Natural killer cell (primary cell): ENCODE results near the gene CXCL17. TPM values are rescaled to one million over a fixed set of nuclear protein-coding genes. Genes with fewer than 3 reads are reported as not detected.
"Not testable (repeated sequence)": the region's sequence is repeated elsewhere in the genome, so short reads cannot be mapped to it uniquely, and the experiment has no call there.

Experiments used
- ATAC-seq, 3 donors: fragments of 150-1000 bp in 2 of 3; fragments of 200-7000 bp in 1 of 3; cut with Tn5 transposase; 1 replicate in 1 of 3; 2 replicates in 2 of 3; pipeline ENCODE4 v1.10.0; 2021; ENCODE audit warnings: mild to moderate bottlenecking in 2 of 3, moderate library complexity in 2 of 3
- DNase-seq, 2 donors: peaks; one replicate each; pipeline versions ENCODE4 v3.0.0 to v3.0.0-alpha.2; 2013 to 2021; ENCODE audit warnings: mixed read lengths in 1 of 2
- H3K27ac ChIP-seq: one replicate; pipeline ENCODE4 v1.5.1; 2013; ENCODE audit warnings: mild to moderate bottlenecking, low read length
- H3K27me3 ChIP-seq: one replicate; pipeline ENCODE4 v1.6.1; 2013; ENCODE audit warnings: low read length; ENCODE audit not compliant: control insufficient read depth, insufficient read depth
- H3K36me3 ChIP-seq: one replicate; pipeline ENCODE4 v1.6.1; 2013; ENCODE audit warnings: low read length; ENCODE audit not compliant: control insufficient read depth, insufficient read depth
- H3K4me1 ChIP-seq: one replicate; pipeline ENCODE4 v1.6.1; 2013; ENCODE audit warnings: low read length; ENCODE audit not compliant: control insufficient read depth, insufficient read depth
- H3K4me3 ChIP-seq: one replicate; pipeline ENCODE4 v1.5.1; 2013; ENCODE audit warnings: low read length
- H3K9me3 ChIP-seq: one replicate; pipeline ENCODE4 v1.6.1; 2013; ENCODE audit warnings: low read length; ENCODE audit not compliant: control insufficient read depth, insufficient read depth
- H3K27ac Mint-ChIP-seq, 2 donors: one replicate each; pipeline ENCODE4 v1.8.0; 2022; ENCODE audit warnings: mild to moderate bottlenecking in 2 of 2, mixed read lengths in 2 of 2, moderate library complexity in 1 of 2
- H3K27me3 Mint-ChIP-seq, 2 donors: one replicate each; pipeline ENCODE4 v1.8.0; 2022; ENCODE audit warnings: low read depth in 2 of 2, mixed read lengths in 2 of 2
- H3K36me3 Mint-ChIP-seq: one replicate; pipeline ENCODE4 v1.8.0; 2022; ENCODE audit warnings: mixed read lengths
- H3K4me1 Mint-ChIP-seq, 2 donors: one replicate each; pipeline ENCODE4 v1.8.0; 2022; ENCODE audit warnings: mixed read lengths in 2 of 2
- H3K4me3 Mint-ChIP-seq: one replicate; pipeline ENCODE4 v1.8.0; 2022; ENCODE audit warnings: mild to moderate bottlenecking, moderate library complexity, mixed read lengths
- H3K9me3 Mint-ChIP-seq, 2 donors: one replicate each; pipeline ENCODE4 v1.8.0; 2022; ENCODE audit warnings: mixed read lengths in 2 of 2
- CTCF ChIP-seq: fragments of 200-600 bp; IDR thresholded peaks from one replicate; pipeline ENCODE4 v1.8.0; 2022; ENCODE audit warnings: antibody characterized with exemption
- WGBS: methylation state at CpG from one replicate; pipeline ENCODE4 v1.1.7; 2013; ENCODE audit warnings: missing lambda C conversion rate; ENCODE audit not compliant: insufficient coverage; 5-methylcytosine and 5-hydroxymethylcytosine counted together
- intact Hi-C: fragments of 100-400 bp; cut with micrococcal nuclease; formaldehyde crosslinking; loops from one replicate; pipeline ENCODE4 v1.14.2; 2022
- total RNA-seq, 4 donors: library from RNA; stranded (reverse); fragments of 120-200 nt in 1 of 4; gene quantifications; one replicate each; pipeline versions ENCODE4 v1.2.3 to v1.2.4, GENCODE V29; 2013 to 2022

CXCL17 gene
- total RNA-seq, 3 donors from 2014 or later (not counting 1 experiment from before 2014, with no cell fraction given), result not detected

GRCh38 chr19:42487032-42487797, 44.5 kb upstream of the CXCL17 start:
- TF ChIP-seq CTCF, result no peak
- H3K27me3 ChIP-seq, result no peaks in the 10 kb centered on the region
- DNase-seq (no peak), ATAC-seq (no peak)
- Mint-ChIP-seq H3K4me3 (no peak overlapping the region), H3K36me3 (no peaks in the 10 kb centered on the region), H3K4me1 (no peaks in the 10 kb centered on the region), H3K9me3 (no peaks in the 10 kb centered on the region), H3K27me3 (no peaks in the 10 kb centered on the region), H3K27ac (no peak overlapping the region)
- no peaks in the 10 kb centered on the region for H3K4me1 ChIP-seq
- H3K4me3 ChIP-seq, result no peak overlapping the region
- no peak overlapping the region for H3K27ac ChIP-seq
- intact Hi-C loops, result no loop called here
- 90% methylated on average over 3 of the region's 3 CpGs for WGBS
- no peaks in the 10 kb centered on the region for H3K36me3 ChIP-seq
- H3K9me3 ChIP-seq, result no peaks in the 10 kb centered on the region

DNA sequence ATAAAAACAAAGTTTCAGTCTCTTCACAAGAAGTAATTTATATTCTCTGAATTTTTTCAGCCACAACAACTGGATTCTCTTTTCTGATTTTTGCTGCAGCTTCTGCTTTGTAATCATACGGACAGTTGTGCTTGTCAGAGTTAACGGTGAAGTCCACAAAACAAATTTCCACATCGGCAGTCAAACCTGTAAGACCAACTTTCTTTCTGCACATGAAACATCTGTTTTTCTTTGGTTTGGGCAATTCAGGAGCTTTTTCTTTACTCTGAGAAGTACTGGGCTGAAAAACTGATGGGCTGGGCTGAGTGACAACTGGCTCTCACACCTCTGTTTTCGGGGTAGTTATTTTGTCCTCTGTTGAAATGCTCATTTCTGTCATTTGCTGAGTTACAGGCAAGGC, 42.3 kb upstream of the CXCL17 start:
- H3K9me3 ChIP-seq, H3K27me3 ChIP-seq, H3K4me3 Mint-ChIP-seq, H3K36me3 ChIP-seq, H3K36me3 Mint-ChIP-seq, H3K4me3 ChIP-seq, H3K27ac ChIP-seq, intact Hi-C loops, DNase-seq, H3K9me3 Mint-ChIP-seq, ATAC-seq, H3K27ac Mint-ChIP-seq, H3K4me1 ChIP-seq, H3K27me3 Mint-ChIP-seq: not testable (repeated sequence)
- WGBS, result 90% methylated on average over 4 of the region's 4 CpGs
- peaks cover 6 to 14% of the 10 kb centered on the region in 2 donors for H3K4me1 Mint-ChIP-seq

GRCh38 chr19:42480335-42481095, 37.8 kb upstream of the CXCL17 start:
- no peaks in the 10 kb centered on the region for H3K9me3 Mint-ChIP-seq
- H3K36me3 Mint-ChIP-seq, result no peaks in the 10 kb centered on the region
- no peak overlapping the region for H3K4me3 Mint-ChIP-seq
- H3K4me1 Mint-ChIP-seq, result peaks cover 6 to 14% of the 10 kb centered on the region in 2 donors
- peak in 1 of 2 donors; percentile 12 for DNase-seq
- intact Hi-C loops, result no loop called here
- Histone ChIP-seq H3K27me3 (no peaks in the 10 kb centered on the region), H3K9me3 (no peaks in the 10 kb centered on the region), H3K4me3 (no peak overlapping the region), H3K36me3 (no peaks in the 10 kb centered on the region), H3K27ac (no peak overlapping the region), H3K4me1 (no peaks in the 10 kb centered on the region)
- WGBS, result 65% methylated on average over 6 of the region's 7 CpGs
- ATAC-seq, result peak in 1 of 3 donors; percentile 52
- no peak for TF ChIP-seq CTCF
- no peaks in the 10 kb centered on the region for H3K27me3 Mint-ChIP-seq
- peak overlapping the region in 1 of 2 donors; percentile 2 for H3K27ac Mint-ChIP-seq

DNA sequence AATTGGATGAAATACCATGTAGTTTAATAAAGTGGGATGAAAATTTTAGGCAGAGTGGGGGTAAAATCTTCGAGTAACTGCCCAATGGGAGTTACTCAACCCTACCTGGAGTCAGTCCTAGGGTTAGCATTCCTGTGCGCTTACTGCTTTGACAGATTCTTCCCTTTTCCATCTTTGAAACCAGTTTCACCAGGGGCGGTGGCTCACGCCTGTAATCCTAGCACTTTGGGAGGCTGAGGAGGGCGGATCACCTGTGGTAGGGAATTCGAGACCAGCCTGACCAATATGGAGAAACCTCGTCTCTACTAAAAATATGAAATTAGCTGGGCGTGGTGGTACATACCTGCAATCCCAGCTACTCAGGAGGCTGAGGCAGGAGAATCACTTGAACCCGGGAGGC, 37.0 kb upstream of the CXCL17 start:
- ATAC-seq (no peak), DNase-seq (no peak)
- H3K9me3 ChIP-seq, result no peaks in the 10 kb centered on the region
- no peaks in the 10 kb centered on the region for H3K4me1 ChIP-seq
- H3K4me3 ChIP-seq, result no peak overlapping the region
- Mint-ChIP-seq H3K9me3 (no peaks in the 10 kb centered on the region), H3K4me3 (no peak overlapping the region), H3K4me1 (peaks cover 6 to 14% of the 10 kb centered on the region in 2 donors), H3K27me3 (no peaks in the 10 kb centered on the region), H3K27ac (no peak overlapping the region), H3K36me3 (no peaks in the 10 kb centered on the region)
- intact Hi-C loops, result no loop called here
- no peak for TF ChIP-seq CTCF
- 95% methylated on average over 9 of the region's 9 CpGs for WGBS
- no peaks in the 10 kb centered on the region for H3K27me3 ChIP-seq
- no peaks in the 10 kb centered on the region for H3K36me3 ChIP-seq
- H3K27ac ChIP-seq, result no peak overlapping the region
